Measurements from ENCODE around the gene NPR1.

NPR1 gene

GRCh38 chr1:153658400-153659174 lies 19.9 kb upstream of the NPR1 start, which contains the start of gene SNAPIN (continued):
- TF ChIP-seq ZNF530 (tag by site-specific recombination; IDR thresholded peaks at IDR 0.05; ENCODE audit: low read depth): no peak
- no peak for TF ChIP-seq ZNF785 (tag by site-specific recombination; IDR thresholded peaks at IDR 0.05)
- no peak for TF ChIP-seq ZNF266 (tag by site-specific recombination; IDR thresholded peaks at IDR 0.05; ENCODE audit: low read depth)
- TF ChIP-seq KLF10 (tag by site-specific recombination; IDR thresholded peaks at IDR 0.05): peak; percentile 38; the same call in 1 of the 2 replicates
- TF ChIP-seq ZNF404 (tag by site-specific recombination; IDR thresholded peaks at IDR 0.05): no peak
- TF ChIP-seq ZNF248 (tag by site-specific recombination; IDR thresholded peaks at IDR 0.05): no peak
- peak; percentile 28; the same call in 1 of the 2 replicates for TF ChIP-seq YY2 (tag by site-specific recombination; IDR thresholded peaks at IDR 0.05)
- TF ChIP-seq ZNF148 (tag by site-specific recombination; IDR thresholded peaks at IDR 0.05; ENCODE audit: borderline replicate concordance): no peak
- TF ChIP-seq ZNF701 (tag by site-specific recombination; IDR thresholded peaks at IDR 0.05): no peak
- TF ChIP-seq ZNF48 (tag by site-specific recombination; IDR thresholded peaks at IDR 0.05): no peak
- peak; percentile 96 for TF ChIP-seq ZBTB48 (tag by site-specific recombination; IDR thresholded peaks at IDR 0.05)
- no peak for TF ChIP-seq ZBTB21 (tag by site-specific recombination; IDR thresholded peaks at IDR 0.05)
- no peak for TF ChIP-seq ZNF707 (tag by site-specific recombination; IDR thresholded peaks at IDR 0.05)
- no peak for TF ChIP-seq IKZF3 (tag by site-specific recombination; IDR thresholded peaks at IDR 0.05)
- peak; percentile 90 for TF ChIP-seq ZFP69B (tag by site-specific recombination; IDR thresholded peaks at IDR 0.05)
- peak; percentile 63; the same call in 1 of the 2 replicates for TF ChIP-seq KLF17 (tag by site-specific recombination; IDR thresholded peaks at IDR 0.05)
- no peak for TF ChIP-seq AEBP2 (tag by site-specific recombination; IDR thresholded peaks at IDR 0.05; ENCODE audit: borderline replicate concordance)
- no peak for TF ChIP-seq ZNF596 (tag by site-specific recombination; IDR thresholded peaks at IDR 0.05)
- no peak for TF ChIP-seq ZNF133 (tag by site-specific recombination; IDR thresholded peaks at IDR 0.05)
- no peak; the same call in 1 of the 2 replicates for TF ChIP-seq ZNF324 (tag by site-specific recombination; IDR thresholded peaks at IDR 0.05)
- no peak for TF ChIP-seq ZNF837 (tag by site-specific recombination; IDR thresholded peaks at IDR 0.05)
- TF ChIP-seq ZNF184 (tag by site-specific recombination; IDR thresholded peaks at IDR 0.05): no peak
- TF ChIP-seq ZNF292 (tag by site-specific recombination; IDR thresholded peaks at IDR 0.05; ENCODE audit: borderline replicate concordance, low read depth): no peak
- no peak for TF ChIP-seq ZNF639 (tag by site-specific recombination; IDR thresholded peaks at IDR 0.05)
- TF ChIP-seq ZBTB8A (tag by site-specific recombination; IDR thresholded peaks at IDR 0.05): peak; percentile 37; the same call in 1 of the 2 replicates
- TF ChIP-seq ZNF354C (tag by site-specific recombination; IDR thresholded peaks at IDR 0.05; ENCODE audit: borderline replicate concordance, low read depth): no peak
- no peak for TF ChIP-seq MYNN (tag by site-specific recombination; IDR thresholded peaks at IDR 0.05; ENCODE audit: borderline replicate concordance)
- no peak for TF ChIP-seq ZNF548 (tag by site-specific recombination; IDR thresholded peaks at IDR 0.05)
- TF ChIP-seq ZSCAN16 (tag by site-specific recombination; IDR thresholded peaks at IDR 0.05): no peak
- no peak for TF ChIP-seq BCL6B (tag by site-specific recombination; IDR thresholded peaks at IDR 0.05)
- no peak for TF ChIP-seq ZNF510 (tag by site-specific recombination; IDR thresholded peaks at IDR 0.05; ENCODE audit: insufficient replicate concordance)
- no peak for TF ChIP-seq ZNF239 (tag by site-specific recombination; IDR thresholded peaks at IDR 0.05)
- TF ChIP-seq ZNF585B (tag by site-specific recombination; IDR thresholded peaks at IDR 0.05): no peak
- peak; percentile 96 for TF ChIP-seq ZEB2 (tag by site-specific recombination; IDR thresholded peaks at IDR 0.05)
- TF ChIP-seq RBAK (tag by site-specific recombination; IDR thresholded peaks at IDR 0.05): no peak

All from HEK293 (cell line).